K562 (cell line): ENCODE data around the gene FRMD4B. TPM values are rescaled to one million over a fixed set of nuclear protein-coding genes. Genes with fewer than 3 reads are reported as not detected.

Experiments used
- ADNP ChIP-seq: fragments of 200-800 bp; sonication (Bioruptor generic); IDR thresholded peaks from 2 replicates; pipeline ENCODE4 v1.6.1; 2016; ENCODE audit warnings: missing genetic modification characterization, missing compliant biosample characterization
- CC2D1A ChIP-seq: fragments of 450-650 bp; IDR thresholded peaks from 2 replicates; pipeline ENCODE4 v1.6.1; 2017; ENCODE audit warnings: mild to moderate bottlenecking
- CTBP1 ChIP-seq: fragments of 450-650 bp; IDR thresholded peaks from 2 replicates; pipeline ENCODE4 v1.6.1; 2016; ENCODE audit warnings: borderline replicate concordance
- DNMT1 ChIP-seq: fragments of 450-650 bp; IDR thresholded peaks from 2 replicates; pipeline ENCODE4 v1.6.1; 2016; ENCODE audit warnings: antibody characterized with exemption, mild to moderate bottlenecking
- DPF2 ChIP-seq: fragments of 450-650 bp; IDR thresholded peaks from 2 replicates; pipeline ENCODE4 v1.6.1; 2016
- GABPA ChIP-seq: fragments of 200-800 bp; sonication (Bioruptor generic); conservative IDR thresholded peaks from 2 replicates; pipeline ENCODE4 v1.6.1; 2016; ENCODE audit warnings: low read depth, missing genetic modification characterization, missing compliant biosample characterization
- HLTF ChIP-seq: fragments of 450-650 bp; IDR thresholded peaks from 2 replicates; pipeline ENCODE4 v1.6.1; 2016
- JUND ChIP-seq, 2 experiments: IDR thresholded peaks; 2 replicates in 1 of 2; 3 replicates in 1 of 2; pipeline ENCODE4 v1.6.1; 2011; ENCODE audit warnings: borderline replicate concordance in 2 of 2, low read depth in 2 of 2, low read length in 2 of 2, improper control_type of control experiment in 1 of 2, missing biosample characterization in 1 of 2, missing genetic modification characterization in 1 of 2, missing genetic modification reagents in 1 of 2
- KLF13 ChIP-seq: fragments of 450-650 bp; IDR thresholded peaks from 2 replicates; pipeline ENCODE4 v1.6.1; 2016; ENCODE audit warnings: missing genetic modification characterization, low read depth, mild to moderate bottlenecking, missing compliant biosample characterization, moderate library complexity, borderline replicate concordance
- MAFK ChIP-seq: IDR thresholded peaks from 2 replicates; pipeline ENCODE4 v1.6.1; 2011; ENCODE audit warnings: low read length, improper control_type of control experiment
- MYNN ChIP-seq, 2 experiments: sonication (generic); formaldehyde crosslinking in 1 of 2; IDR thresholded peaks; 2 replicates each; pipeline versions ENCODE4 v1.5.0 to v1.6.1; 2016 to 2020; ENCODE audit warnings: antibody characterized with exemption in 1 of 2, missing genetic modification reagents in 1 of 2
- OTX1 ChIP-seq: fragments of 450-650 bp; formaldehyde crosslinking; IDR thresholded peaks from 2 replicates; pipeline ENCODE4 v1.4.0; 2022; ENCODE audit warnings: mild to moderate bottlenecking
- PHTF2 ChIP-seq: fragments of 250-450 bp; sonication (Bioruptor Pico); IDR thresholded peaks from 2 replicates; pipeline ENCODE4 v1.5.0; 2021; ENCODE audit warnings: mild to moderate bottlenecking
- PURB ChIP-seq: sonication (generic); formaldehyde crosslinking; IDR thresholded peaks from 2 replicates; pipeline ENCODE4 v1.9.0; 2021; ENCODE audit warnings: low read depth, mild to moderate bottlenecking, missing genetic modification reagents
- SAP30 ChIP-seq: fragments of 200-600 bp; sonication (generic); IDR thresholded peaks from 2 replicates; pipeline ENCODE4 v1.6.1; 2012; ENCODE audit warnings: borderline replicate concordance, low read depth, mild to moderate bottlenecking, moderate library complexity, low read length, control low read depth, inconsistent platforms; ENCODE audit not compliant: insufficient read depth, poor library complexity, severe bottlenecking
- ZNF699 ChIP-seq: fragments of 250-450 bp; sonication (Bioruptor Pico); IDR thresholded peaks from 2 replicates; pipeline ENCODE4 v1.8.0; 2021; ENCODE audit warnings: mild to moderate bottlenecking, moderate library complexity; ENCODE audit not compliant: insufficient replicate concordance
- ZNF780A ChIP-seq: fragments of 250-450 bp; sonication (Bioruptor Pico); IDR thresholded peaks from 2 replicates; pipeline ENCODE4 v1.5.0; 2021; ENCODE audit warnings: mild to moderate bottlenecking
- polyA plus RNA-seq, 8 experiments: library from polyadenylated mRNA; depleted of rRNA in 4 of 8; stranded (reverse) in 5 of 8; unstranded in 3 of 8; fragments of >200 nt; fragmentation: Nextera tagmentation in 2 of 8; fragmentation: Illumina TruSeq in 1 of 8; extraction: Ambion mirVana in 2 of 8; extraction: Trizol in 1 of 8; gene quantifications; 2 replicates each; pipeline versions ENCODE4 v1.2.1 to v1.2.3, GENCODE V29; 2011 to 2014; ENCODE audit warnings: inconsistent platforms in 1 of 8, missing spikeins in 1 of 8
- total RNA-seq, 7 experiments: library from RNA; depleted of rRNA in 6 of 7; stranded (reverse); fragments of >200 nt in 6 of 7; fragmentation: Illumina TruSeq in 2 of 7; extraction: Trizol in 2 of 7; gene quantifications; 2 replicates each; pipeline versions ENCODE4 v1.2.1 to v1.2.3, GENCODE V29; 2011 to 2021; ENCODE audit warnings: low replicate concordance in 1 of 7
- TF ChIP-seq, protein P1 (sequence below): fragments of 450-650 bp; conservative IDR thresholded peaks from 2 replicates; pipeline ENCODE4 v1.6.1; 2016; ENCODE audit warnings: missing genetic modification characterization, low read depth, mild to moderate bottlenecking, missing compliant biosample characterization, moderate library complexity
- TF ChIP-seq, protein P2 (sequence below): fragments of 250-450 bp; sonication (Bioruptor Pico); IDR thresholded peaks from 2 replicates; pipeline ENCODE4 v1.5.0; 2020; ENCODE audit warnings: mild to moderate bottlenecking, borderline replicate concordance
- TF ChIP-seq, protein P3 (sequence below): sonication (generic); formaldehyde crosslinking; IDR thresholded peaks from 2 replicates; pipeline ENCODE4 v1.8.0; 2022; ENCODE audit warnings: mild to moderate bottlenecking, low read depth, missing genetic modification reagents
- TF ChIP-seq, protein P4 (sequence below): fragments of 250-450 bp; sonication (Bioruptor Pico); IDR thresholded peaks from 2 replicates; pipeline ENCODE4 v1.5.0; 2021; ENCODE audit warnings: mild to moderate bottlenecking, moderate library complexity

FRMD4B gene
- total and polyA plus RNA-seq, 9 of the 15 experiments (the other 6 are each of a cell fraction or from before 2014, with no cell fraction given), result 0.03 to 0.09 (median 0.04) TPM; not detected in 3

DNA sequence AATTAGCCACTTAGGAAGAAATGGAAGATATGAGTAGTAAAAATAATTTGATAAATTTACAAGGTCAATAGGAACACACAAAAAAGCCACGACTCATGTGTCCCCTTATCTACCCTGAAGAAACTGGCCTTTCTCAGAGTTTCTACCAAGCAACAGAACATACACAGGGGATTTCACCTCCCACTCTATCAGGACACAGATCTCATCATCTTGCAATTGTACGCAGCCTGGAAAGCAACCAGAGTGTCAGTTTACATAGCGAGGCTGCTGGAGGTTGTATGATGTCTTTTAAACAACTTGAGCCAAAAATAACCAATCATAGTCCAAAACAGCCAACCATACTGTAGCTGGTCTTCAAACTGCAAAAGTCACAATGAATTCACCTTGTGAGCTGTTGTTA is 243.8 kb downstream of the FRMD4B start (continued):
- TF ChIP-seq ADNP (tag) (no peak), ZNF780A (CRISPR knock-in tag) (no peak), PHTF2 (CRISPR knock-in tag) (no peak), PURB (CRISPR knock-in tag) (no peak), JUND (IDR thresholded peaks at IDR 0.05; ENCODE audit: borderline replicate concordance, low read depth, low read length) (peak; percentile 20; the same call in 1 of the 2 replicates), JUND (tag; IDR thresholded peaks at IDR 0.05; ENCODE audit: borderline replicate concordance, low read depth, low read length) (peak; percentile 16; the same call in 1 of the 3 replicates), MAFK (no peak), GABPA (tag) (no peak), OTX1 (CRISPR knock-in tag) (no peak), CC2D1A (no peak), KLF13 (tag) (no peak), ZNF699 (no peak), CTBP1 (peak; percentile 32; the same call in 1 of the 2 replicates), SAP30 (no peak), MYNN (IDR thresholded peaks at IDR 0.05) (no peak), MYNN (CRISPR knock-in tag; IDR thresholded peaks at IDR 0.05) (no peak), HLTF (no peak), DNMT1 (no peak), DPF2 (no peak)
- TF ChIP-seq, protein P1, sequence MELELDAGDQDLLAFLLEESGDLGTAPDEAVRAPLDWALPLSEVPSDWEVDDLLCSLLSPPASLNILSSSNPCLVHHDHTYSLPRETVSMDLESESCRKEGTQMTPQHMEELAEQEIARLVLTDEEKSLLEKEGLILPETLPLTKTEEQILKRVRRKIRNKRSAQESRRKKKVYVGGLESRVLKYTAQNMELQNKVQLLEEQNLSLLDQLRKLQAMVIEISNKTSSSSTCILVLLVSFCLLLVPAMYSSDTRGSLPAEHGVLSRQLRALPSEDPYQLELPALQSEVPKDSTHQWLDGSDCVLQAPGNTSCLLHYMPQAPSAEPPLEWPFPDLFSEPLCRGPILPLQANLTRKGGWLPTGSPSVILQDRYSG, result no peak
- TF ChIP-seq, protein P2, sequence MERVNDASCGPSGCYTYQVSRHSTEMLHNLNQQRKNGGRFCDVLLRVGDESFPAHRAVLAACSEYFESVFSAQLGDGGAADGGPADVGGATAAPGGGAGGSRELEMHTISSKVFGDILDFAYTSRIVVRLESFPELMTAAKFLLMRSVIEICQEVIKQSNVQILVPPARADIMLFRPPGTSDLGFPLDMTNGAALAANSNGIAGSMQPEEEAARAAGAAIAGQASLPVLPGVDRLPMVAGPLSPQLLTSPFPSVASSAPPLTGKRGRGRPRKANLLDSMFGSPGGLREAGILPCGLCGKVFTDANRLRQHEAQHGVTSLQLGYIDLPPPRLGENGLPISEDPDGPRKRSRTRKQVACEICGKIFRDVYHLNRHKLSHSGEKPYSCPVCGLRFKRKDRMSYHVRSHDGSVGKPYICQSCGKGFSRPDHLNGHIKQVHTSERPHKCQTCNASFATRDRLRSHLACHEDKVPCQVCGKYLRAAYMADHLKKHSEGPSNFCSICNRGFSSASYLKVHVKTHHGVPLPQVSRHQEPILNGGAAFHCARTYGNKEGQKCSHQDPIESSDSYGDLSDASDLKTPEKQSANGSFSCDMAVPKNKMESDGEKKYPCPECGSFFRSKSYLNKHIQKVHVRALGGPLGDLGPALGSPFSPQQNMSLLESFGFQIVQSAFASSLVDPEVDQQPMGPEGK, result no peak
- TF ChIP-seq, protein P3, sequence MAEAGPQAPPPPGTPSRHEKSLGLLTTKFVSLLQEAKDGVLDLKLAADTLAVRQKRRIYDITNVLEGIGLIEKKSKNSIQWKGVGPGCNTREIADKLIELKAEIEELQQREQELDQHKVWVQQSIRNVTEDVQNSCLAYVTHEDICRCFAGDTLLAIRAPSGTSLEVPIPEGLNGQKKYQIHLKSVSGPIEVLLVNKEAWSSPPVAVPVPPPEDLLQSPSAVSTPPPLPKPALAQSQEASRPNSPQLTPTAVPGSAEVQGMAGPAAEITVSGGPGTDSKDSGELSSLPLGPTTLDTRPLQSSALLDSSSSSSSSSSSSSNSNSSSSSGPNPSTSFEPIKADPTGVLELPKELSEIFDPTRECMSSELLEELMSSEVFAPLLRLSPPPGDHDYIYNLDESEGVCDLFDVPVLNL, result no peak
- TF ChIP-seq, protein P4, sequence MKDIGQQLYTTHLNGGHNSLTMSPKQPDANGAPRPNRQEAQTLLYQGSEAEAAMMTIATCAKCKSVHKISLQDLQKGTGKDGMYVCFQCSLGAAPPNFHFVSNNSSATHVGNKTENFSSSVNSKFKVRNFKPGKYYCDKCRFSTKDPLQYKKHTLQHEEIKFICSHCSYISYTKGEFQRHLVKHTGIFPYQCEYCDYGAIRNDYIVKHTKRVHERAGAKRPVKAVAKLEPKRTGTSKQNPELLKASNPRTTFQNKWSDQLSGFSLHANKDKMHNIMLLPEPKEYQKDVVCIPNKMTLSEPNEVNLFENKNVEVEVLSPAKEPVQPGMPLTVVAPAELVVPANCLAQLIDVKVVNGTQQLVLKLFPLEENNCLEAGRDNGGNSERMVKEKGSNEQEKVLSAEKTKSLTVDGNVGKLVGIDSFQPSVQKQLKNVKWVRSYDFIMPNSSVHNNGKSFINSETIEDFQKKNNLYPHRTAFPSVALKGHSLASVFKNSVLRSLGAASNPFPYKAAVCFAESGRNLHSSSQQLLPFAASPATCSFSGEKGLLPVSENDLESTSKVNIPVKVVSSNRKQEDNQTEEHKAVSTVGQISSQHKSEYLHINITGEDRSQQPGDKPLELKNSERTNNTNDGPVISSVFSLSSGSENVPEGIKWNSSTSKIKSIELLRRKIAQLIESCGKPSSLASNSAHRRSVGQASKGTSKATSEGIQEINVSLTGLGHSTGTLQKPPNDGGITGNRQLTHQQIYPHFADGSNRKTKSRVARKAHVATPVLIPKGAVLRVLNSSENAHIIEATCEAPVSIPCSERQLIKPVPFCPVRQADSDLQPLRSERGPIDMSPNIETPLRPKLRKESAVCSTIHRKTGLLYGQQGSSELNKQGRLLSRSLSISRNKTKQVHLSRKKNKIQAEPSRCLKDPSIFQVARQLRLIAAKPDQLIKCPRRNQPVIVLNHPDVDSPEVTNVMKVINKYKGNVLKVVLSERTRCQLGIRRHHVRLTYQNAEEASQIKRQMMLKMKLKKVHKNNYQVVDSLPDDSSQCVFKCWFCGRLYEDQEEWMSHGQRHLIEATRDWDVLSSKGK (CRISPR knock-in tag), result no peak
